Lower lobe of right lung (tissue), 2 donors: Measurements from ENCODE around the gene HFE. TPM values are rescaled to one million over a fixed set of nuclear protein-coding genes. Genes with fewer than 3 reads are reported as not detected.
"Not testable (repeated sequence)": the region's sequence is repeated elsewhere in the genome, so short reads cannot be mapped to it uniquely, and the experiment has no call there.

Experiments
- ATAC-seq, 2 donors: fragments of 200-7000 bp; cut with Tn5 transposase; one replicate each; pipeline ENCODE4 v1.9.1; 2020 to 2022; ENCODE audit warnings: mild to moderate bottlenecking in 2 of 2, moderate library complexity in 2 of 2
- DNase-seq: peaks from one replicate; pipeline ENCODE4 v3.0.0-alpha.2; 2020
- H3K27ac ChIP-seq: fragments of 200-600 bp; one replicate; pipeline ENCODE4 v1.8.0; 2022
- H3K27me3 ChIP-seq: fragments of 200-600 bp; one replicate; pipeline ENCODE4 v1.8.0; 2022; ENCODE audit warnings: low read depth
- H3K36me3 ChIP-seq: fragments of 200-600 bp; one replicate; pipeline ENCODE4 v1.8.0; 2022; ENCODE audit warnings: mild to moderate bottlenecking
- H3K4me1 ChIP-seq: fragments of 200-600 bp; one replicate; pipeline ENCODE4 v1.8.0; 2022
- H3K4me3 ChIP-seq: fragments of 200-600 bp; one replicate; pipeline ENCODE4 v1.8.0; 2022; ENCODE audit warnings: mild to moderate bottlenecking
- H3K9me3 ChIP-seq: fragments of 200-600 bp; one replicate; pipeline ENCODE4 v1.8.0; 2022
- CTCF ChIP-seq: fragments of 200-600 bp; IDR thresholded peaks from one replicate; pipeline ENCODE4 v1.8.0; 2022; ENCODE audit warnings: antibody characterized with exemption, mild to moderate bottlenecking
- intact Hi-C: fragments of 100-400 bp; cut with DNase I; formaldehyde crosslinking; loops from one replicate; pipeline ENCODE4 v1.11.0; 2022
- total RNA-seq: library from RNA; stranded (reverse); fragmentation: NEBNext Ultra II Directional; extraction: Animal tissue kit (Norgen Biotek cat#: 25700); gene quantifications from one replicate; pipeline ENCODE4 v1.2.1, GENCODE V29; 2021
- donor health status: DM: no; HTN: yes; CAD: no; lungs with severe emphysema.

The HFE gene
- total RNA-seq, 1 donor from 2014 or later, result 12.4 TPM

- no peak for ATAC-seq
- Histone ChIP-seq H3K4me3 (no peak overlapping the region), H3K4me1 (peaks cover 8% of the 10 kb centered on the region), H3K27me3 (no peaks in the 10 kb centered on the region), H3K36me3 (no peaks in the 10 kb centered on the region), H3K27ac (no peak overlapping the region), H3K9me3 (no peaks in the 10 kb centered on the region)
- TF ChIP-seq CTCF, result no peak
- intact Hi-C loops, result no loop called here
- DNase-seq, result no peak
These were observed 29.3 kb upstream of the HFE start for GRCh38 chr6:26057899-26058298.

- H3K27ac ChIP-seq, ATAC-seq, DNase-seq, H3K27me3 ChIP-seq, H3K9me3 ChIP-seq, intact Hi-C loops, H3K4me3 ChIP-seq, H3K4me1 ChIP-seq, H3K36me3 ChIP-seq: not testable (repeated sequence)
These were observed 28.7 kb upstream of the HFE start for GRCh38 chr6:26058477-26059033.

- DNase-seq (no peak), ATAC-seq (no peak)
- no peak overlapping the region for H3K4me3 ChIP-seq
- H3K27me3 ChIP-seq, result no peaks in the 10 kb centered on the region
- no peak overlapping the region for H3K27ac ChIP-seq
- H3K4me1 ChIP-seq, result no peaks in the 10 kb centered on the region
- intact Hi-C loops, result no loop called here
- no peaks in the 10 kb centered on the region for H3K9me3 ChIP-seq
- H3K36me3 ChIP-seq, result no peaks in the 10 kb centered on the region
- TF ChIP-seq CTCF, result no peak
These were observed 27.3 kb upstream of the HFE start for GRCh38 chr6:26059941-26060340.

- no peak overlapping the region for H3K27ac ChIP-seq
- intact Hi-C loops, result loop anchor here (2.0 kb wide), 1 partner anchor 32 kb away; no protein-coding TSS in a partner anchor
- no peak overlapping the region for H3K4me3 ChIP-seq
- no peaks in the 10 kb centered on the region for H3K36me3 ChIP-seq
- peak; percentile 84 to 87 for ATAC-seq
- peak; percentile 80 for TF ChIP-seq CTCF
- no peak for DNase-seq
- H3K9me3 ChIP-seq, result no peaks in the 10 kb centered on the region
- peaks cover 6% of the 10 kb centered on the region for H3K4me1 ChIP-seq
- no peaks in the 10 kb centered on the region for H3K27me3 ChIP-seq
These were observed 22.5 kb upstream of the HFE start for GRCh38 chr6:26064619-26065257.

GRCh38 chr6:26065952-26066380 is 21.3 kb upstream of the HFE start:
- ATAC-seq (peak; percentile 96 to 97), DNase-seq (no peak)
- H3K36me3 ChIP-seq, result no peaks in the 10 kb centered on the region
- H3K9me3 ChIP-seq, result no peaks in the 10 kb centered on the region
- no peaks in the 10 kb centered on the region for H3K27me3 ChIP-seq
- H3K4me1 ChIP-seq, result peaks cover 6% of the 10 kb centered on the region
- intact Hi-C loops, result loop anchor here (2.0 kb wide), 1 partner anchor 31 kb away; no protein-coding TSS in a partner anchor
- H3K27ac ChIP-seq, result no peak overlapping the region
- H3K4me3 ChIP-seq, result no peak overlapping the region
- peak; percentile 81 for TF ChIP-seq CTCF

- Histone ChIP-seq H3K36me3 (no peaks in the 10 kb centered on the region), H3K4me1 (peaks cover 11% of the 10 kb centered on the region), H3K27me3 (no peaks in the 10 kb centered on the region), H3K4me3 (no peak overlapping the region), H3K9me3 (no peaks in the 10 kb centered on the region), H3K27ac (no peak overlapping the region)
- DNase-seq (no peak), ATAC-seq (no peak)
- TF ChIP-seq CTCF, result no peak
- intact Hi-C loops, result no loop called here
These were observed 19.9 kb upstream of the HFE start for GRCh38 chr6:26067367-26067766.
